Mammary epithelial cell (primary cell): ENCODE measurements around the gene SH3GLB2.

ENCODE experiments used
- CTCF ChIP-seq, 2 donors: IDR thresholded peaks in 1 of 2; conservative IDR thresholded peaks in 1 of 2; 2 replicates each; pipeline ENCODE4 v1.5.1; 2011 to 2012; ENCODE audit warnings: inconsistent platforms in 2 of 2, low read length in 2 of 2, mild to moderate bottlenecking in 2 of 2, control low read depth in 1 of 2, low read depth in 1 of 2; ENCODE audit not compliant: insufficient read depth in 1 of 2; ENCODE audit errors: extremely low read depth in 1 of 2
- EZH2 ChIP-seq: IDR thresholded peaks from 2 replicates; pipeline ENCODE4 v1.6.1; 2012; ENCODE audit warnings: low read length, inconsistent platforms, borderline replicate concordance

- TF ChIP-seq CTCF (conservative IDR thresholded peaks at IDR 0.05 in 1 of 2, IDR thresholded peaks at IDR 0.05 in 1 of 2; ENCODE audit: extremely low read depth in 1 of 2, insufficient read depth in 1 of 2, low read depth in 1 of 2, low read length in 2 of 2), result no peak
- no peak for TF ChIP-seq EZH2
These were observed 12.0 kb upstream of the SH3GLB2 start for GRCh38 chr9:129040113-129040643.
